GM12878 (cell line): ENCODE data around the gene AFF1. TPM values are rescaled to one million over a fixed set of nuclear protein-coding genes. Genes with fewer than 3 reads are reported as not detected.

Source experiments
- ATAC-seq: fragments of 200-7000 bp; cut with Tn5 transposase; 3 replicates; pipeline ENCODE4 v1.9.1; 2020; ENCODE audit warnings: mild to moderate bottlenecking, moderate library complexity
- BruUV-seq: library from RNA; stranded (reverse); fragments of 400-500 nt; replicated peaks from 2 replicates; lab custom pipeline; 2021; lab: Mats Ljungman, UMichigan
- CTCF ChIA-PET: fragments of 300-600 bp; sonication (Branson Sonifier 250); formaldehyde crosslinking; extraction: SDS; loops from one replicate; lab custom pipeline; 2021; ENCODE audit warnings: inconsistent platforms; lab: Yijun Ruan, JAX
- POLR2A ChIA-PET: fragments of 350-600 bp; formaldehyde crosslinking; extraction: SDS; loops from one replicate; lab custom pipeline; 2021; ENCODE audit warnings: inconsistent platforms; lab: Charles Lee
- RAD21 ChIA-PET: fragments of 300-600 bp; sonication (Branson Sonifier 250); formaldehyde crosslinking; loops from one replicate; lab custom pipeline; 2023; ENCODE audit warnings: antibody characterized with exemption; ENCODE audit not compliant: unreplicated experiment; lab: Charles Lee
- SMC1A ChIA-PET: fragments of 300-600 bp; sonication (Branson Sonifier 250); formaldehyde crosslinking; loops from one replicate; lab custom pipeline; 2023; ENCODE audit not compliant: unreplicated experiment, uncharacterized antibody; lab: Charles Lee
- DNase-seq: peaks from one replicate; pipeline ENCODE4 v3.0.0-alpha.2; 2011; ENCODE audit warnings: low read depth, low spot score
- FAIRE-seq: peaks from 3 replicates; lab custom pipeline; 2011; peaks lifted over from hg19 to GRCh38; lab: Jason Lieb, UNC
- H2AFZ ChIP-seq: 2 replicates; pipeline ENCODE4 v1.6.0; 2011; ENCODE audit warnings: low read depth, low read length, control low read depth; ENCODE audit not compliant: control insufficient read depth
- H3K27ac ChIP-seq: 2 replicates; pipeline ENCODE4 v1.5.1; 2011; ENCODE audit warnings: control low read depth; ENCODE audit not compliant: control insufficient read depth, insufficient read depth
- H3K27me3 ChIP-seq, 2 experiments: replicated peaks in 1 of 2; 2 replicates each; pipeline versions ENCODE4 v1.6.0 to v1.6.1; 2011; ENCODE audit warnings: low read length in 1 of 2; ENCODE audit not compliant: control insufficient read depth in 2 of 2, insufficient read depth in 2 of 2
- H3K36me3 ChIP-seq, 2 experiments: 2 replicates each; pipeline ENCODE4 v1.5.1; 2011; ENCODE audit warnings: low read length in 1 of 2; ENCODE audit not compliant: control insufficient read depth in 2 of 2, insufficient read depth in 2 of 2
- H3K4me1 ChIP-seq: 2 replicates; pipeline ENCODE4 v1.6.1; 2011; ENCODE audit warnings: mild to moderate bottlenecking, low read length, moderate library complexity, mixed read lengths; ENCODE audit not compliant: control insufficient read depth, insufficient read depth
- H3K4me2 ChIP-seq: 2 replicates; pipeline ENCODE4 v1.6.0; 2011; ENCODE audit warnings: control low read depth; ENCODE audit not compliant: control insufficient read depth, insufficient read depth
- H3K4me3 ChIP-seq: fragments of 200-600 bp; sonication (generic); 2 replicates; pipeline ENCODE4 v1.5.1; 2016
- H3K79me2 ChIP-seq: 2 replicates; pipeline ENCODE4 v1.6.0; 2011; ENCODE audit warnings: low read length; ENCODE audit not compliant: control insufficient read depth, insufficient read depth
- H3K9ac ChIP-seq: 2 replicates; pipeline ENCODE4 v1.8.0; 2011; ENCODE audit warnings: low read length, control low read depth, mixed read lengths; ENCODE audit not compliant: control insufficient read depth, insufficient read depth
- H3K9me3 ChIP-seq: replicated peaks from 3 replicates; pipeline ENCODE4 v1.5.1; 2011; ENCODE audit warnings: mild to moderate bottlenecking, low read length; ENCODE audit not compliant: control insufficient read depth, insufficient read depth
- H4K20me1 ChIP-seq: 2 replicates; pipeline ENCODE4 v1.6.0; 2011; ENCODE audit not compliant: control insufficient read depth, insufficient read depth
- BRCA1 ChIP-seq: IDR thresholded peaks from 2 replicates; pipeline ENCODE4 v1.6.1; 2011; ENCODE audit warnings: low read depth, low read length, improper control_type of control experiment
- CEBPB ChIP-seq, 2 experiments: fragments of 150-350 bp in 1 of 2; IDR thresholded peaks; 2 replicates each; pipeline ENCODE4 v1.6.1; 2012 to 2014; ENCODE audit warnings: low read depth in 2 of 2, low read length in 2 of 2, borderline replicate concordance in 1 of 2, inconsistent platforms in 1 of 2
- EGR1 ChIP-seq, 2 experiments: IDR thresholded peaks; 1 replicate in 1 of 2; 2 replicates in 1 of 2; pipeline ENCODE4 v1.6.1; 2011 to 2012; ENCODE audit warnings: low read depth in 2 of 2, low read length in 2 of 2, borderline replicate concordance in 1 of 2, mild to moderate bottlenecking in 1 of 2, moderate library complexity in 1 of 2
- ETV6 ChIP-seq, 2 experiments: fragments of 450-650 bp in 1 of 2; IDR thresholded peaks in 1 of 2; conservative IDR thresholded peaks in 1 of 2; 2 replicates each; pipeline ENCODE4 v1.6.1; 2014; ENCODE audit warnings: antibody characterized with exemption in 1 of 2, borderline replicate concordance in 1 of 2, low read depth in 1 of 2, mild to moderate bottlenecking in 1 of 2, moderate library complexity in 1 of 2
- GATAD2B ChIP-seq: fragments of 450-650 bp; conservative IDR thresholded peaks from 2 replicates; pipeline ENCODE4 v1.6.1; 2017; ENCODE audit warnings: low read depth, mild to moderate bottlenecking, moderate library complexity
- IKZF2 ChIP-seq, 2 experiments: fragments of 450-650 bp; IDR thresholded peaks; 2 replicates each; pipeline ENCODE4 v1.6.1; 2017; ENCODE audit warnings: mild to moderate bottlenecking in 2 of 2, moderate library complexity in 2 of 2
- LARP7 ChIP-seq: fragments of 450-650 bp; IDR thresholded peaks from 2 replicates; pipeline ENCODE4 v1.6.1; 2017; ENCODE audit warnings: mild to moderate bottlenecking
- MEF2A ChIP-seq: IDR thresholded peaks from 2 replicates; pipeline ENCODE4 v1.6.1; 2011; ENCODE audit warnings: low read depth, mild to moderate bottlenecking, low read length, moderate library complexity; ENCODE audit not compliant: insufficient read depth
- NR2C1 ChIP-seq: fragments of 450-650 bp; IDR thresholded peaks from 2 replicates; pipeline ENCODE4 v1.6.1; 2017; ENCODE audit warnings: antibody characterized with exemption, mild to moderate bottlenecking, moderate library complexity
- NRF1 ChIP-seq: conservative IDR thresholded peaks from 2 replicates; pipeline ENCODE4 v1.6.1; 2011; ENCODE audit warnings: mild to moderate bottlenecking, low read depth, low read length, improper control_type of control experiment
- RCOR1 ChIP-seq: conservative IDR thresholded peaks from 2 replicates; pipeline ENCODE4 v1.6.1; 2012; ENCODE audit warnings: low read depth, low read length, improper control_type of control experiment
- STAT1 ChIP-seq: fragments of 450-650 bp; conservative IDR thresholded peaks from 2 replicates; pipeline ENCODE4 v1.6.1; 2014; ENCODE audit warnings: antibody characterized with exemption, mild to moderate bottlenecking
- WRNIP1 ChIP-seq: IDR thresholded peaks from 2 replicates; pipeline ENCODE4 v1.6.1; 2011; ENCODE audit warnings: low read depth, low read length, improper control_type of control experiment, borderline replicate concordance
- WGBS: methylation state at CpG from one replicate; pipeline ENCODE4 v1.1.6; 2016; ENCODE audit warnings: low lambda C conversion rate; ENCODE audit not compliant: insufficient replicate concordance, insufficient coverage; ENCODE audit errors: missing lambda C conversion rate; 5-methylcytosine and 5-hydroxymethylcytosine counted together
- in situ Hi-C: fragments of 300-500 bp; cut with MboI; formaldehyde crosslinking; loops from 9 replicates; pipeline ENCODE4 v1.14.3; 2018; ENCODE audit warnings: mixed read lengths
- intact Hi-C: fragments of 100-400 bp; cut with micrococcal nuclease; formaldehyde crosslinking; loops from one replicate; pipeline ENCODE4 v1.14.2; 2022; ENCODE audit not compliant: unreplicated experiment
- polyA plus RNA-seq, 11 experiments: library from polyadenylated mRNA; depleted of rRNA in 4 of 11; unstranded in 6 of 11; stranded (reverse) in 5 of 11; fragments of >200 nt; fragmentation: Nextera tagmentation in 4 of 11; fragmentation: Illumina TruSeq in 1 of 11; extraction: Ambion mirVana in 4 of 11; extraction: Trizol in 1 of 11; gene quantifications; 1 replicate in 1 of 11; 2 replicates in 10 of 11; pipeline versions ENCODE4 v1.2.1 to v1.2.3, GENCODE V29; 2011 to 2016; ENCODE audit warnings: inconsistent platforms in 2 of 11, missing spikeins in 2 of 11, low read depth in 1 of 11
- total RNA-seq, 4 experiments: library from RNA; depleted of rRNA in 3 of 4; stranded (reverse); fragments of >200 nt in 3 of 4; fragmentation: Illumina TruSeq in 1 of 4; extraction: Trizol in 1 of 4; gene quantifications; 2 replicates each; pipeline versions ENCODE4 v1.2.1 to v1.2.3, GENCODE V29; 2013 to 2021
- TF ChIP-seq, protein P1 (sequence below): IDR thresholded peaks from 2 replicates; pipeline ENCODE4 v1.6.1; 2012; ENCODE audit warnings: low read depth, low read length, improper control_type of control experiment
- TF ChIP-seq, protein P2 (sequence below): IDR thresholded peaks from 2 replicates; pipeline ENCODE4 v1.6.1; 2011; ENCODE audit warnings: low read depth, low read length, improper control_type of control experiment, borderline replicate concordance
- TF ChIP-seq, protein P3 (sequence below): fragments of 450-650 bp; IDR thresholded peaks from 2 replicates; pipeline ENCODE4 v1.6.1; 2016; ENCODE audit warnings: mild to moderate bottlenecking

The AFF1 gene
- total and polyA plus RNA-seq, 10 of the 15 experiments (the other 5 are each of a cell fraction or from before 2014, with no cell fraction given) = 3.5 to 56.1 (median 21.5) TPM

DNA sequence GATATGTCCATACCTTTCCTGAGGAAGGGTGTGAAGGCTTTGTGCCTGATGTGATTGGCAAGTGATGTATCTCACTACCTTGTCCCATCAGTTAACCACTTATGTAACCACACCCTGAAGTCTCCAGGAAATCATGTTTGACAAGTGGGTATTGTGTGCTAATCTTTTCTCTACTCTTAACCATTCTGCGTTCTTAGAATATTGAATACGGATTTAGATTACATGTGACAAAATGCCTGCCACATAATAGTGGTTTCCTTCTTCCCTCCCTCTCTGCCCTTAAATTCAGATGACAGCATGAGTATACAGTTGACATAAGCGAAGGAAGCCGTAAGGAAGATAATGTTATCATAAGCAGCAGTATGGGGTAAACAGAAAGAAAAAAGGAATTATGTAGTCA lies 177.3 kb downstream of the AFF1 start:
- ChIA-PET CTCF (no interaction called here), RAD21 (no interaction called here), SMC1A (no interaction called here), POLR2A (no interaction called here)
- ATAC-seq (no peak), DNase-seq (no peak), FAIRE-seq (no peak)
- Histone ChIP-seq H3K4me2 (no peak overlapping the region), H3K36me3 (peaks cover 15 to 41% of the 10 kb centered on the region in 2 experiments), H2AFZ (no peak overlapping the region), H3K79me2 (no peaks in the 10 kb centered on the region; the same call in 1 of the 2 replicates), H3K4me1 (no peaks in the 10 kb centered on the region), H3K27ac (no peak overlapping the region), H3K9ac (no peak overlapping the region), H3K4me3 (no peak overlapping the region), H4K20me1 (no peaks in the 10 kb centered on the region), H3K9me3 (no peaks in the 10 kb centered on the region; the same call in 2 of the 3 replicates), H3K27me3 (no peaks in the 10 kb centered on the region)
- no TSS peak for BruUV-seq
- TF ChIP-seq NR2C1 (no peak), LARP7 (no peak), EGR1 (IDR thresholded peaks at IDR 0.05; ENCODE audit: borderline replicate concordance in 1 of 2, low read depth in 2 of 2, low read length in 2 of 2) (no peak), MEF2A (no peak), GATAD2B (no peak), CEBPB (IDR thresholded peaks at IDR 0.05; ENCODE audit: borderline replicate concordance in 1 of 2, low read depth in 2 of 2, low read length in 2 of 2) (no peak), IKZF2 (IDR thresholded peaks at IDR 0.05) (no peak), RCOR1 (no peak), ETV6 (conservative IDR thresholded peaks at IDR 0.05 in 1 of 2, IDR thresholded peaks at IDR 0.05 in 1 of 2; ENCODE audit: borderline replicate concordance in 1 of 2, low read depth in 1 of 2) (no peak), STAT1 (no peak), BRCA1 (no peak), NRF1 (no peak), WRNIP1 (no peak)
- TF ChIP-seq, protein P1, sequence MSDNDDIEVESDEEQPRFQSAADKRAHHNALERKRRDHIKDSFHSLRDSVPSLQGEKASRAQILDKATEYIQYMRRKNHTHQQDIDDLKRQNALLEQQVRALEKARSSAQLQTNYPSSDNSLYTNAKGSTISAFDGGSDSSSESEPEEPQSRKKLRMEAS = no peak
- TF ChIP-seq, protein P2, sequence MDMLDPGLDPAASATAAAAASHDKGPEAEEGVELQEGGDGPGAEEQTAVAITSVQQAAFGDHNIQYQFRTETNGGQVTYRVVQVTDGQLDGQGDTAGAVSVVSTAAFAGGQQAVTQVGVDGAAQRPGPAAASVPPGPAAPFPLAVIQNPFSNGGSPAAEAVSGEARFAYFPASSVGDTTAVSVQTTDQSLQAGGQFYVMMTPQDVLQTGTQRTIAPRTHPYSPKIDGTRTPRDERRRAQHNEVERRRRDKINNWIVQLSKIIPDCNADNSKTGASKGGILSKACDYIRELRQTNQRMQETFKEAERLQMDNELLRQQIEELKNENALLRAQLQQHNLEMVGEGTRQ = no peak
- TF ChIP-seq, protein P3, sequence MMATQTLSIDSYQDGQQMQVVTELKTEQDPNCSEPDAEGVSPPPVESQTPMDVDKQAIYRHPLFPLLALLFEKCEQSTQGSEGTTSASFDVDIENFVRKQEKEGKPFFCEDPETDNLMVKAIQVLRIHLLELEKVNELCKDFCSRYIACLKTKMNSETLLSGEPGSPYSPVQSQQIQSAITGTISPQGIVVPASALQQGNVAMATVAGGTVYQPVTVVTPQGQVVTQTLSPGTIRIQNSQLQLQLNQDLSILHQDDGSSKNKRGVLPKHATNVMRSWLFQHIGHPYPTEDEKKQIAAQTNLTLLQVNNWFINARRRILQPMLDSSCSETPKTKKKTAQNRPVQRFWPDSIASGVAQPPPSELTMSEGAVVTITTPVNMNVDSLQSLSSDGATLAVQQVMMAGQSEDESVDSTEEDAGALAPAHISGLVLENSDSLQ = no peak
- in situ Hi-C loops = no loop called here
- intact Hi-C loops = no loop called here
- WGBS = 99% methylated on average over 4 of the region's 4 CpGs
